Omental fat pad (tissue), 4 donors: ENCODE data around the gene BIN1. TPM values are rescaled to one million over a fixed set of nuclear protein-coding genes. Genes with fewer than 3 reads are reported as not detected.

Experiments used
- ATAC-seq: fragments of 150-250 bp; one replicate; pipeline ENCODE4 v1.9.1; 2016; ENCODE audit warnings: mild to moderate bottlenecking, moderate library complexity; ENCODE audit not compliant: low FRiP score
- DNase-seq: peaks from one replicate; pipeline ENCODE4 v3.0.0-alpha.2; 2019; ENCODE audit warnings: low spot score
- CTCF ChIP-seq, 3 donors: fragments of 450-650 bp; IDR thresholded peaks; one replicate each; pipeline ENCODE4 v1.5.1; 2016 to 2017; ENCODE audit warnings: antibody characterized with exemption in 3 of 3, mild to moderate bottlenecking in 3 of 3, moderate library complexity in 2 of 3
- total RNA-seq, 4 donors: library from RNA; depleted of rRNA; stranded (reverse); fragments of >200 nt; gene quantifications; one replicate each; pipeline ENCODE4 v1.1.0, GENCODE V29; 2016

The BIN1 gene
- total RNA-seq, 4 donors from 2014 or later, result 64.2 to 78.5 (median 73.2) TPM

DNA sequence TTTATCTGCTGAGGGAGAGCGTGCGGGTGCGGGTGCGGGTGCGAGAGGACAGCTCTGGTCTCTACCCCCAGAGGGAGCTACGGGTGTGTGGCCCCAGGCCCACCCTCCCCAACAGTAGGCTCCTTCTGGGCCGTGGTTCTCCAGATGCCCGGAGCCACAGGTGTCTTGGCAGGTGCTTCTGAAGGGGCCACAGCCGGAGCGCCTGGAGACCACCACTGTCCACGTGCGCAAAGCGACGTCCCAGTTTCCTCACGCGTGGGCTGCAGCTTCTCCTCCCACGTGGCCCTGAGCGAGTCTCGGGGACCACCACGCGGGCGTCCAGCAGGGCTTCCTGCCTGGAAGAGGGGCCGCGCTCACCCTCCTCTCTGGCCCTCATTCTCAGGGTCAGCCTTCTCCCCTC, 90.6 kb downstream of the BIN1 start:
- DNase-seq (no peak), ATAC-seq (no peak)
- no peak for TF ChIP-seq CTCF (IDR thresholded peaks at IDR 0.05)

DNA sequence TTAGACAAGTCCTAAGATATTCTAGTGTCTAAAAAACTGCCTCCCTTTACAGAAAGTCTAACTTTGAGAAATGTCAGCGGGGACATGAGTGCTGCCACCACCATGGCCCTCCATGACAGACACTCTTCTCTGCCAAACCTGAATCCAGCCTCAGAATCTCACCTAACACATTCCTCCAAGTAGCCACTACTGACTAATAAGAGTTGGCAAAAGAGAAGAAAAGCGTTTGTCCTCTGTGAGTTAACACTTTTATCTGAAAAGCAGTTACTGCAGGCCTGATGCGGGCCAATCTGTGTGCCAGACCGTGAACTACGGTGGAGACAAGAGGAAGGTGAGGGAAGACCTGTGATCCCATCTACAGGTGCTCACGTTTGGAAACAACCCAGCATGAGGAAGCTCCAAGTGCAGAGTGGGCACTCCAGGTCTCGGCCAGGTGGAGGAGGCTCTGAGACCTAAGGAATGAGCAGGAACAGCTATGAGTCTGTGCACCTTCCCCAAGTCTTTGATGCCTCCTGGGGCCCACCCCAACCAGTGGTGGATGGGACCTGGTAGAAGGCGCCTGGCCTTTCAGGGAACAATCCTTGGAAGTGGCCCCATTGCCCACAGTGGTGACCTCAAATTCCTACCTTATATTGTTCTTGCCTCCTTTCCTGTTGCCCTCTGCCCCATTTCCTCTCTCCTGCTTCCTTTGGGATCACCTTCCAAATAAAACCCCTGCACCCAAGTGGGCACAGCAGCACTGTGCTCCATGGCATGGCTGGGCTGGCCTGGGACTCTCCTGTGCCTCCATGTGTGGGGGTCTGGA, 91.6 kb downstream of the BIN1 start:
- DNase-seq, result no peak
- TF ChIP-seq CTCF (IDR thresholded peaks at IDR 0.05), result no peak
- no peak for ATAC-seq

DNA sequence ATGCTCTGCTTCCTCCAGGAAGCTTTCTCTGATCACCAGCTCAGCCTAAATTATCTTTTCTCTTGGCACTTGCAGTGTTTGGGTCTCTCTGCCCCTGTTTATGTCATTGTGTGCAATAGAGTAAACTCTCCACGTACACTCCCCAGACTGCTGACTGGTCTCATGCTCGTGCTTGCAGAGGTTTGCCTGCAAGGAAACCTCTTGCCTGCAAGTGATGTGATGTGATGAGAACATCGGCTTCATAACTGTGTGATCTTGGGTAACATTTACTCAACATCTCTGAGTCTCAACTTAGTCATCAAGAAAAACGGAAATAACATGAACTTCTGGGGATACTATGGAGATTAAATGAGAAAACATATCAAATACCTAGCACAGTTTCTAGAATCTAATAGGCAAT, 92.3 kb downstream of the BIN1 start:
- no peak for ATAC-seq
- no peak for TF ChIP-seq CTCF (IDR thresholded peaks at IDR 0.05)
- no peak for DNase-seq

GRCh38 chr2:127014224-127014623, 92.7 kb downstream of the BIN1 start:
- TF ChIP-seq CTCF (IDR thresholded peaks at IDR 0.05), result no peak
- ATAC-seq (no peak), DNase-seq (no peak)

DNA sequence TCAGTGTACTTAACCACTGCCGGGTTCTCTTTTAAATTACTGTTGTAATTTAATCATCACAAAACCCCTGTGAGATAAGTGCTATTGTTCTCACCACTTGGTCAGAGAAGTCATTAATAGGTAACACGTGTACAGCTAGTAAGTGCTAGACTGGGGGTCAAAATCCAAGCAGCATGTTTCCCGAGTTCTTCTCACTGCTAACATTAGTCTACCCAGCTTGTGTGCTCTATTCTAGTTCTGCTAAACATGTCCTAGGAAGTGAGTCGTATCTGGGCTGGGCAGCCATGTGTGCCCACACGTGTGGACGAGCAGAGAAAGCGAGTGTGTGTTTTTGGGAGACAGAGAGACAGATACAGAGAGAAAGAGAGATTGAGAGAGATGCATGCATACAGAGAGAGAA, 94.1 kb downstream of the BIN1 start:
- ATAC-seq (no peak), DNase-seq (no peak)
- TF ChIP-seq CTCF (IDR thresholded peaks at IDR 0.05), result no peak

DNA sequence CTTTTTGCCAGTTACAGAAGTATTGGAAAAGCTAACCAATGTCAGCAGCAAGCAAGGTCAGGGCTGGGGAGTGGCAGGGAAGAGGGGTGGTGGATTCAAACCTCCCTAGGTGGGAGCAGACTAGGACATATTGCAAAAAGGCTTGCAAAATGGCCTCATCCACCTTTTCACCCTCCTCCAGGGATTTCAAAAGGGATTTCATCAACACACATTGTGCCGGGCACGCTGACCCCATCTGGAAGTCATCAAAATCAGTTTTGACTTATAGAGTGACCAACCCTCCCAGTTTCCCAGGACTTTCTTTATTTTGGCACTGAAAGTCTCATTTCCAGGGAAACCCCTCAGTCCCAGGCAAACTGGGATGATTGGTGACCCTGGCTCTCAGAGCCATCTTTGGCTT, 94.7 kb downstream of the BIN1 start:
- TF ChIP-seq CTCF (IDR thresholded peaks at IDR 0.05), result no peak
- no peak for DNase-seq
- ATAC-seq, result no peak

- no peak for DNase-seq
- peak; percentile 26 for ATAC-seq
- no peak for TF ChIP-seq CTCF (IDR thresholded peaks at IDR 0.05)
Observed at GRCh38 chr2:127011796-127012195, 95.2 kb downstream of the BIN1 start.
